ENCODE measurements around the gene ADORA1. TPM values are rescaled to one million over a fixed set of nuclear protein-coding genes. Genes with fewer than 3 reads are reported as not detected.

Gene ADORA1
- total RNA-seq, 3 donors from 2014 or later, result 0.10 TPM; not detected in 2

GRCh38 chr1:203148579-203148978, 21.1 kb downstream of the ADORA1 start:
- no peaks in the 10 kb centered on the region for H3K9me3 Mint-ChIP-seq
- no peak overlapping the region for H3K4me3 Mint-ChIP-seq
- H3K4me1 Mint-ChIP-seq (ENCODE audit: low read depth), result no peaks in the 10 kb centered on the region
- no peak for DNase-seq
- H3K36me3 Mint-ChIP-seq (ENCODE audit: insufficient read depth), result no peaks in the 10 kb centered on the region
- peaks cover 2% of the 10 kb centered on the region for H3K27me3 Mint-ChIP-seq (ENCODE audit: low read depth)
- no peak for ATAC-seq

- Mint-ChIP-seq H3K36me3 (ENCODE audit: insufficient read depth) (no peaks in the 10 kb centered on the region), H3K9me3 (no peaks in the 10 kb centered on the region), H3K4me1 (ENCODE audit: low read depth) (no peaks in the 10 kb centered on the region), H3K27me3 (ENCODE audit: low read depth) (peaks cover 1% of the 10 kb centered on the region), H3K4me3 (no peak overlapping the region)
- DNase-seq (no peak), ATAC-seq (no peak)
Measured at GRCh38 chr1:203149188-203149840, 21.8 kb downstream of the ADORA1 start.

GRCh38 chr1:203150511-203151297, 23.2 kb downstream of the ADORA1 start:
- Mint-ChIP-seq H3K27me3 (ENCODE audit: low read depth) (peaks cover 1% of the 10 kb centered on the region), H3K4me3 (no peak overlapping the region), H3K9me3 (no peaks in the 10 kb centered on the region), H3K4me1 (ENCODE audit: low read depth) (no peaks in the 10 kb centered on the region), H3K36me3 (ENCODE audit: insufficient read depth) (no peaks in the 10 kb centered on the region)
- DNase-seq (no peak), ATAC-seq (no peak)

GRCh38 chr1:203151362-203152157, 24.0 kb downstream of the ADORA1 start:
- peaks cover 4% of the 10 kb centered on the region for H3K27me3 Mint-ChIP-seq (ENCODE audit: low read depth)
- ATAC-seq (no peak), DNase-seq (no peak)
- H3K36me3 Mint-ChIP-seq (ENCODE audit: insufficient read depth), result no peaks in the 10 kb centered on the region
- H3K9me3 Mint-ChIP-seq, result no peaks in the 10 kb centered on the region
- H3K4me1 Mint-ChIP-seq (ENCODE audit: low read depth), result no peaks in the 10 kb centered on the region
- no peak overlapping the region for H3K4me3 Mint-ChIP-seq

GRCh38 chr1:203152158-203153034, 24.9 kb downstream of the ADORA1 start:
- no peak overlapping the region for H3K4me3 Mint-ChIP-seq
- no peaks in the 10 kb centered on the region for H3K4me1 Mint-ChIP-seq (ENCODE audit: low read depth)
- H3K9me3 Mint-ChIP-seq, result no peaks in the 10 kb centered on the region
- ATAC-seq, result no peak
- no peak for DNase-seq
- H3K27me3 Mint-ChIP-seq (ENCODE audit: low read depth), result peaks cover 4% of the 10 kb centered on the region
- no peaks in the 10 kb centered on the region for H3K36me3 Mint-ChIP-seq (ENCODE audit: insufficient read depth)

- ATAC-seq (no peak), DNase-seq (no peak)
- no peaks in the 10 kb centered on the region for H3K36me3 Mint-ChIP-seq (ENCODE audit: insufficient read depth)
- no peak overlapping the region for H3K4me3 Mint-ChIP-seq
- peaks cover 5% of the 10 kb centered on the region for H3K9me3 Mint-ChIP-seq
- no peaks in the 10 kb centered on the region for H3K4me1 Mint-ChIP-seq (ENCODE audit: low read depth)
- H3K27me3 Mint-ChIP-seq (ENCODE audit: low read depth), result peaks cover 4% of the 10 kb centered on the region
Measured at GRCh38 chr1:203153051-203153988, 25.8 kb downstream of the ADORA1 start.

GRCh38 chr1:203153989-203154821, 26.7 kb downstream of the ADORA1 start:
- H3K4me3 Mint-ChIP-seq, result no peak overlapping the region
- peaks cover 4% of the 10 kb centered on the region for H3K27me3 Mint-ChIP-seq (ENCODE audit: low read depth)
- ATAC-seq (no peak), DNase-seq (no peak)
- H3K36me3 Mint-ChIP-seq (ENCODE audit: insufficient read depth), result no peaks in the 10 kb centered on the region
- H3K9me3 Mint-ChIP-seq, result peaks cover 11% of the 10 kb centered on the region
- no peaks in the 10 kb centered on the region for H3K4me1 Mint-ChIP-seq (ENCODE audit: low read depth)

GRCh38 chr1:203156280-203156679, 28.8 kb downstream of the ADORA1 start:
- no peaks in the 10 kb centered on the region for H3K36me3 Mint-ChIP-seq (ENCODE audit: insufficient read depth)
- H3K9me3 Mint-ChIP-seq, result peaks cover 15% of the 10 kb centered on the region
- peaks cover 4% of the 10 kb centered on the region for H3K27me3 Mint-ChIP-seq (ENCODE audit: low read depth)
- no peaks in the 10 kb centered on the region for H3K4me1 Mint-ChIP-seq (ENCODE audit: low read depth)
- H3K4me3 Mint-ChIP-seq, result no peak overlapping the region
- DNase-seq (no peak), ATAC-seq (no peak)

GRCh38 chr1:203158423-203158822, 30.9 kb downstream of the ADORA1 start:
- no peak for DNase-seq
- Mint-ChIP-seq H3K4me3 (no peak overlapping the region), H3K36me3 (ENCODE audit: insufficient read depth) (no peaks in the 10 kb centered on the region), H3K4me1 (ENCODE audit: low read depth) (no peaks in the 10 kb centered on the region), H3K9me3 (peaks cover 15% of the 10 kb centered on the region), H3K27me3 (ENCODE audit: low read depth) (peaks cover 8% of the 10 kb centered on the region)
- ATAC-seq, result no peak

GRCh38 chr1:203158960-203159665, 31.6 kb downstream of the ADORA1 start:
- Mint-ChIP-seq H3K9me3 (peaks cover 15% of the 10 kb centered on the region), H3K4me1 (ENCODE audit: low read depth) (no peaks in the 10 kb centered on the region), H3K36me3 (ENCODE audit: insufficient read depth) (no peaks in the 10 kb centered on the region), H3K4me3 (no peak overlapping the region), H3K27me3 (ENCODE audit: low read depth) (peaks cover 9% of the 10 kb centered on the region)
- ATAC-seq, result no peak
- DNase-seq, result no peak

- ATAC-seq (no peak), DNase-seq (no peak)
- peaks cover 12% of the 10 kb centered on the region for H3K27me3 Mint-ChIP-seq (ENCODE audit: low read depth)
- H3K4me1 Mint-ChIP-seq (ENCODE audit: low read depth), result no peaks in the 10 kb centered on the region
- no peaks in the 10 kb centered on the region for H3K36me3 Mint-ChIP-seq (ENCODE audit: insufficient read depth)
- H3K4me3 Mint-ChIP-seq, result no peak overlapping the region
- peaks cover 15% of the 10 kb centered on the region for H3K9me3 Mint-ChIP-seq
Measured at GRCh38 chr1:203159844-203160243, 32.3 kb downstream of the ADORA1 start.

- H3K36me3 Mint-ChIP-seq (ENCODE audit: insufficient read depth), result no peaks in the 10 kb centered on the region
- ATAC-seq (no peak), DNase-seq (no peak)
- H3K27me3 Mint-ChIP-seq (ENCODE audit: low read depth), result peaks cover 16% of the 10 kb centered on the region
- no peak overlapping the region for H3K4me3 Mint-ChIP-seq
- H3K9me3 Mint-ChIP-seq, result peaks cover 15% of the 10 kb centered on the region
- H3K4me1 Mint-ChIP-seq (ENCODE audit: low read depth), result no peaks in the 10 kb centered on the region
Measured at GRCh38 chr1:203161175-203161574, 33.6 kb downstream of the ADORA1 start.
